Measurements from ENCODE around the gene SYK. TPM values are rescaled to one million over a fixed set of nuclear protein-coding genes. Genes with fewer than 3 reads are reported as not detected.

Gene SYK
- polyA plus RNA-seq, 1 of the 3 experiments (the other 2 are of a cell fraction) = not detected

- no peaks in the 10 kb centered on the region for H3K79me2 ChIP-seq (ENCODE audit: insufficient read depth)
- no peaks in the 10 kb centered on the region for H4K20me1 ChIP-seq (ENCODE audit: insufficient read depth)
- H3K9me3 ChIP-seq = no peaks in the 10 kb centered on the region
- H3K36me3 ChIP-seq (replicated peaks in 1 of 2; ENCODE audit: control insufficient read depth in 1 of 2, insufficient read depth in 2 of 2, low read length in 1 of 2) = no peaks in the 10 kb centered on the region
- no peaks in the 10 kb centered on the region for H3K27me3 ChIP-seq (ENCODE audit: insufficient read depth)
- H3K9ac ChIP-seq = no peak overlapping the region
- H2AFZ ChIP-seq (ENCODE audit: low read depth) = no peak overlapping the region
- H3K4me1 ChIP-seq (ENCODE audit: control insufficient read depth in 1 of 2, insufficient read depth in 2 of 2, low read depth in 1 of 2, low read length in 1 of 2) = no peaks in the 10 kb centered on the region; a peak in 1 of 4 replicates
- no peaks in the 10 kb centered on the region for H3F3A ChIP-seq (replicated peaks; ENCODE audit: insufficient read depth)
- 17% methylated on average over 3 of the region's 5 CpGs for WGBS (ENCODE audit: low lambda C conversion rate)
- H3K4me3 ChIP-seq (ENCODE audit: low read depth in 2 of 2, low read length in 1 of 2) = no peak overlapping the region
- TF ChIP-seq, protein P1, sequence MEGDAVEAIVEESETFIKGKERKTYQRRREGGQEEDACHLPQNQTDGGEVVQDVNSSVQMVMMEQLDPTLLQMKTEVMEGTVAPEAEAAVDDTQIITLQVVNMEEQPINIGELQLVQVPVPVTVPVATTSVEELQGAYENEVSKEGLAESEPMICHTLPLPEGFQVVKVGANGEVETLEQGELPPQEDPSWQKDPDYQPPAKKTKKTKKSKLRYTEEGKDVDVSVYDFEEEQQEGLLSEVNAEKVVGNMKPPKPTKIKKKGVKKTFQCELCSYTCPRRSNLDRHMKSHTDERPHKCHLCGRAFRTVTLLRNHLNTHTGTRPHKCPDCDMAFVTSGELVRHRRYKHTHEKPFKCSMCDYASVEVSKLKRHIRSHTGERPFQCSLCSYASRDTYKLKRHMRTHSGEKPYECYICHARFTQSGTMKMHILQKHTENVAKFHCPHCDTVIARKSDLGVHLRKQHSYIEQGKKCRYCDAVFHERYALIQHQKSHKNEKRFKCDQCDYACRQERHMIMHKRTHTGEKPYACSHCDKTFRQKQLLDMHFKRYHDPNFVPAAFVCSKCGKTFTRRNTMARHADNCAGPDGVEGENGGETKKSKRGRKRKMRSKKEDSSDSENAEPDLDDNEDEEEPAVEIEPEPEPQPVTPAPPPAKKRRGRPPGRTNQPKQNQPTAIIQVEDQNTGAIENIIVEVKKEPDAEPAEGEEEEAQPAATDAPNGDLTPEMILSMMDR (IDR thresholded peaks at IDR 0.05) = peak; percentile 20; the same call in 1 of the 2 replicates
- TF ChIP-seq GATA2 (CRISPR knock-in tag; IDR thresholded peaks at IDR 0.05) = no peak
- TF ChIP-seq REST (IDR thresholded peaks at IDR 0.05; ENCODE audit: low read depth, low read length) = no peak
- no peak for TF ChIP-seq SIN3A (IDR thresholded peaks at IDR 0.05; ENCODE audit: borderline replicate concordance, low read depth, low read length)
- no peak for TF ChIP-seq EZH2phosphoT487 (IDR thresholded peaks at IDR 0.05; ENCODE audit: borderline replicate concordance, low read depth)
- ChIA-PET POLR2A (no interaction called here), CTCF (interaction anchor here (9.8 kb wide), 1 partner anchor 15 kb away, joined by 44 read pairs; no protein-coding TSS in a partner anchor)
- DNase-seq = no peak
- no peaks in the 10 kb centered on the region for H3K9me2 ChIP-seq
- H3K4me2 ChIP-seq = no peak overlapping the region
- H3K27ac ChIP-seq (ENCODE audit: low read depth in 2 of 2, low read length in 1 of 2) = no peak overlapping the region
These were observed 98.5 kb downstream of the SYK start for GRCh38 chr9:90900130-90900529.

GRCh38 chr9:90901933-90902332 lies 100.3 kb downstream of the SYK start:
- no peaks in the 10 kb centered on the region for H3K4me1 ChIP-seq (ENCODE audit: control insufficient read depth in 1 of 2, insufficient read depth in 2 of 2, low read depth in 1 of 2, low read length in 1 of 2)
- H3K79me2 ChIP-seq (ENCODE audit: insufficient read depth) = no peaks in the 10 kb centered on the region
- H3K4me3 ChIP-seq (ENCODE audit: low read depth in 2 of 2, low read length in 1 of 2) = no peak overlapping the region
- no peak for DNase-seq
- no peak overlapping the region for H3K4me2 ChIP-seq
- H2AFZ ChIP-seq (ENCODE audit: low read depth) = no peak overlapping the region
- H3K27me3 ChIP-seq (ENCODE audit: insufficient read depth) = no peaks in the 10 kb centered on the region
- no peak for TF ChIP-seq POLR2AphosphoS5 (IDR thresholded peaks at IDR 0.05; ENCODE audit: low read depth, low read length)
- no peak for TF ChIP-seq RCOR1 (IDR thresholded peaks at IDR 0.05; ENCODE audit: low read length)
- no peak for TF ChIP-seq YY1 (IDR thresholded peaks at IDR 0.05; ENCODE audit: low read depth)
- no peak for TF ChIP-seq REST (IDR thresholded peaks at IDR 0.05; ENCODE audit: low read depth, low read length)
- TF ChIP-seq, protein P1 (IDR thresholded peaks at IDR 0.05) = no peak
- TF ChIP-seq RAD21 (IDR thresholded peaks at IDR 0.05; ENCODE audit: low read length) = no peak
- no peak for TF ChIP-seq EZH2phosphoT487 (IDR thresholded peaks at IDR 0.05; ENCODE audit: borderline replicate concordance, low read depth)
- no peaks in the 10 kb centered on the region for H3K9me2 ChIP-seq
- no peaks in the 10 kb centered on the region for H4K20me1 ChIP-seq (ENCODE audit: insufficient read depth)
- WGBS (ENCODE audit: low lambda C conversion rate) = 63% methylated on average over 8 of the region's 8 CpGs
- H3F3A ChIP-seq (replicated peaks; ENCODE audit: insufficient read depth) = no peaks in the 10 kb centered on the region
- no peak overlapping the region for H3K9ac ChIP-seq
- H3K27ac ChIP-seq (ENCODE audit: low read depth in 2 of 2, low read length in 1 of 2) = no peak overlapping the region
- no peaks in the 10 kb centered on the region for H3K9me3 ChIP-seq
- H3K36me3 ChIP-seq (replicated peaks in 1 of 2; ENCODE audit: control insufficient read depth in 1 of 2, insufficient read depth in 2 of 2, low read length in 1 of 2) = no peaks in the 10 kb centered on the region
- POLR2A ChIA-PET = no interaction called here
- CTCF ChIA-PET = interaction anchor here (9.8 kb wide), 1 partner anchor 13 kb away, joined by 44 read pairs; no protein-coding TSS in a partner anchor
